Activated CD4-positive, alpha-beta T cell treated with anti-CD3 and anti-CD28 coated beads for 48 hours (primary cell): ENCODE results near the gene TSC22D4.

ENCODE experiments used
- DNase-seq: peaks from one replicate; pipeline ENCODE4 v3.0.0-alpha.2; 2020

The TSC22D4 gene

GRCh38 chr7:100492738-100493475, 13.9 kb upstream of the TSC22D4 start:
- DNase-seq, result no peak

- no peak for DNase-seq
Observed at GRCh38 chr7:100491192-100491578, 12.2 kb upstream of the TSC22D4 start.

GRCh38 chr7:100490483-100491191, 11.6 kb upstream of the TSC22D4 start:
- DNase-seq, result no peak

DNA sequence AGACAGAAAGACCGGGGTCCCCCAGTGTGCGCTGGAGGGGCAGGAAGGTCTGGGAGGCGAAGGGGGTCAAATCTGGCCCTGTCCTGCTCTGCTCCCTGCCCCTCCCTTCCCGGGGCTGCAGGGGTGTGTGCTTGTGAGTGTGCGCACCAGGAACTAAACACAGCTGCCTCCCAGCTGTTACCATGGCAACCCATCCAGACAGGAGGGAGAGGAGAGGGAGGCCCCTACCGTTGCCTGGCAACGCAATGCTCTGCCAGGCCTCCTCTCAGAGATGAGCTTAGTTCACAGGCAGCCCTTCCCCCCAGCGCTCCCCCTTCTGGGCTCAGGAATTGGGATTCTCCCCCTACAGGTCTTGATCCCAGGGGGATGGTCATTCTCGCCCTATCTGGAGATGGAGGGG, 10.8 kb upstream of the TSC22D4 start:
- DNase-seq, result peak; percentile 65

- DNase-seq, result no peak
Observed at GRCh38 chr7:100489121-100489520, 10.1 kb upstream of the TSC22D4 start.

DNA sequence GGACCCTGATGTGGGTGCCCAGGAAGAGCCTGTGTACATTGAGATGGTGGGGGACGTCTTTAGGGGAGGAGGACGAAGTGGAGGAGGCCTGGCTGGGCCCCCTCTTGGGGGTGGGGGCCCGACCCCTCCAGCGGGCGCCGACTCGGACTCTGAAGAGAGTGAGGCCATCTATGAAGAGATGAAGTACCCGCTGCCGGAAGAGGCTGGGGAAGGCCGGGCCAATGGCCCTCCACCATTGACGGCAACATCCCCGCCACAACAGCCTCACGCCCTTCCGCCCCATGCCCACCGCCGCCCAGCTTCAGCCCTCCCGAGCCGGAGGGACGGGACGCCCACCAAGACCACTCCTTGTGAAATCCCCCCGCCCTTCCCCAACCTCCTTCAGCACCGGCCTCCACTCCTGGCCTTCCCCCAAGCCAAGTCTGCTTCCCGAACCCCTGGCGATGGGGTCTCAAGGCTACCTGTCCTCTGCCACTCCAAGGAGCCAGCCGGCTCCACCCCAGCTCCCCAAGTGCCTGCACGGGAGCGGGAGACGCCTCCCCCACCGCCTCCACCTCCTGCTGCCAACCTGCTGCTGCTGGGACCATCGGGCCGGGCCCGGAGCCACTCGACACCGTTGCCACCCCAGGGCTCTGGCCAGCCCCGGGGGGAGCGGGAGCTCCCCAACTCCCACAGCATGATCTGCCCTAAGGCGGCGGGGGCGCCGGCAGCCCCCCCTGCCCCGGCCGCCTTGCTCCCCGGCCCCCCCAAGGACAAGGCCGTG, 9.5 kb upstream of the TSC22D4 start:
- no peak for DNase-seq

- no peak for DNase-seq
Observed at GRCh38 chr7:100486753-100487446, 7.9 kb upstream of the TSC22D4 start.

DNA sequence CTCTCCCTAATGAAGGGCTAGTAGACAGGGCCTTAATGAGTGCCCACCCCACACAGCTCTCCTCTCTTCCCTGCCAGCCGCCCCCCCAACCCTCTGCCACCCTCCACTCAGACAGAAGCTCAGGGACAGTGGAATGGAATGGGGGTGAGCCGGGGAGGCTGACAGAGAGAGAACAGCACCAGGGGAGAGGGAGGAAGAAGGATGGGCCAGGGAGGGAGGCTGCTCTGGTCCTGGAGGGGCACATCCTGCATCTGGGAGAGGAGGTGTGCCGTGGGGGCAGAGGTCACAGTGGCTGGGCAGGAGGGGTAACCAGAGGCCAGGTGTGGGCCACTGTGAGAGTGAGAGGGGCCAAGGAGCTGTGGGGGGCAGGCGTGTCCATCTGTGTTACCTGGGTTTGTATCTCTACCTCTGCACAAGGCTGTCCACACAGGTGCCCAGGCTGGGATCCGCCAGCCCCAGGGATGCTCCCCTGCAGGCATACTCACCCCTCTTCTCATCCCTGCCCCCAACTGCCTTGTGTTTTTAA, 7.2 kb upstream of the TSC22D4 start:
- DNase-seq, result no peak

- DNase-seq, result no peak
Observed at GRCh38 chr7:100485471-100485876, 6.5 kb upstream of the TSC22D4 start.

GRCh38 chr7:100484673-100485045, 5.6 kb upstream of the TSC22D4 start:
- no peak for DNase-seq

GRCh38 chr7:100483722-100484672, 5.0 kb upstream of the TSC22D4 start, which contains the start of gene NYAP1:
Gene NYAP1, plus strand, starts transcription at chr7:100483927. Its CDS starts 1,385 bp downstream, at chr7:100485312.
- peak; percentile 45 for DNase-seq

DNA sequence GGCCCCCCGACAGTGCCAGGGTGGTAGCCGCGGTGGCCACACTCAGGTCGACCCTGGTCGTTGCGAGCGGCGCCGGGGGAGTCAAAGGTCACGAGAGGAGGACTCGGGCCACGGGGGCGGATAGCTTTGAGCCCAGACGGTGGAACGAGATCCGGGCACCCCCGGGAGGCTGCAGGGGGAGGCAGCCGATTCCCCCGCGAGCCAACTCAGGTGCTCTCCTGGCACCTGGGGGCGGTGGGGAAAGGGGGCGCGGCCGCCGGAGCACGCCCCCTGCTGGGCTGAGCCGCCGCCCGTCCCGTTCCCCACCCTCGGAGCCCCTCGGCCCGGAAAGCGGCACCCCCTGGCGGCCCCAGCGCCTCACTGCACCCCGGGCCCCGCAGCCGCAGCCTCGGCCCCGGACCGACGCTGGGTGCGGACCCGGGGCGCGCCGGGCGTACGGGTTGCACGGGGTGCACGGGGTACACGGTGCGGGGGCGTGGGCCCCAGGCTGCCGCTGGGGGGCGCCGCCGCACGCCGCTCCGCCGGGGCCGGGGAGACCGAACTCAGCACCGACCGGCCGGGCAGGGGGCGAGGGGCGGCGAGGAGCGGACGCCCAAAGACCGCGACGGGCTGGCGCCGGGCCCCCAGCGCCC, 4.2 kb upstream of the TSC22D4 start:
- peak; percentile 87 for DNase-seq

DNA sequence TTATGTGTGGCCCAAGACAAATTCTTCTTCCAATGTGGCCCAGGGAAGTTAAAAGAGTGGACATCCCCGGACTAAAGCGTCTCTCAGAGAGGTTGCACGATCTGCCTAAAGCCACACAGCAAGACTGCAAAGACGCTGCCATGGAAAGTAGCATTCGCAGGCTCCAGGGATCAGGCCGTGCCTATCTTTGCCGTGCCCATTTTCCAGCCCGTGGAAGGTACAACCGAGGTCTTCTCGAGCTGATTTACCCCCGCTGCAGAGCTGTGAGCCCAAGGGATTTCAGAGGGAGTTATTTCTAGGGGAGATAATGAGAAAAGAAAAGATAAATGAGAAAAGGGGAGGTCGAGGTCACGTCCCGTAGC, 3.7 kb upstream of the TSC22D4 start:
- DNase-seq, result no peak

DNA sequence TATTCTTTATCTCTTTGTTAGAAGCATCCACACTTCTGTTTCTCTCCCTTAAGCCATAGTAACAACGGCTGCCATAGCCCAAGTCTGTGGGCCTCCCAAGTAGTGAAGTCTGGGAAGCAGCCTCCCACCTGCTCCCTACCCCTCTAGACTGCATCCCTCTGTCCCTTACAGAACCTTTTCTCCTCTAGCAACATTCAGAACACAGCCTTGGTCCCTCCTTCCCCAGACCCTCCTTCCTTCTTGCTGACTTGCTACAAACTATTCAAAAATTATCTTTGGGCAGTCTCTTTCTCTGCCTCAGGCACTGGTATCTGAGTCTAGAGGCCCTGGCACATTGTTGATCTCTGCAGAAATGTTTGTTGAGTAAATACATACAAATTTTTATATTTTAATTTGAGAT, 2.5 kb upstream of the TSC22D4 start:
- DNase-seq, result no peak

GRCh38 chr7:100477871-100478267, 1.1 kb downstream of the TSC22D4 start:
- DNase-seq, result no peak

- peak; percentile 70 for DNase-seq
Observed at GRCh38 chr7:100476903-100477870, 1.8 kb downstream of the TSC22D4 start.

DNA sequence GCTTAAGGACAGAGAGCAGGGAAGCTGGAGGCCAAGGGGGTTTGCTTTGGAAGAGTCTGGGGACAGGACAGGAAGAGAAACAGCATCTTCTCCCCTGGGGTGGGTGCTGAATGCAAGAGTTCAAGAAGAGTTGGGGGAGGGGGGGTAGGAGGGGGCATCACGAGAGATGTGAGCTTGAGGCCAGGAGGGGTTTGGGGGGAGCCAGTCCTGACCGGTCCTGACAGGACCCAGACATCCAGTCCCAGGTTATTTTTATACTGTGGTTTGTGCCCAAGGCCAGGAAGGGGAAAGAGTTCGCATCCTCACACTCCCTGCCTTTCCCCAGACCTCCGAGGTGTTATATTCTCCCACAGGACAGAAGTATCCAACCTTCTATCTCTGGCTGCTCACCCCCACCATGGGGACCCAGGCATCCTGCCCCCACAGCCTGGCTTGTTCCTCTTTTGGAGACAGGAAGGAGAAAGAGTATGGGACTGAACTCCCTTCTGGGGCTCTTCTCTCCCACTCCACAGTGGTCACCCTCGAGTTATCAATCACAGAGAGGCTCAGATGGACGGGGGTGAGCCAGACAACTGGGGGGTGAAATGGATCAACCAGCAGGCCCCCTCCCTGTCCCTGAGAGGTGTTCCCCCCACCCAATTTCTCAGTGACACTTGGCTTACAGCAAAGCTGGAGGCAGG, 2.8 kb downstream of the TSC22D4 start:
- DNase-seq, result no peak

DNA sequence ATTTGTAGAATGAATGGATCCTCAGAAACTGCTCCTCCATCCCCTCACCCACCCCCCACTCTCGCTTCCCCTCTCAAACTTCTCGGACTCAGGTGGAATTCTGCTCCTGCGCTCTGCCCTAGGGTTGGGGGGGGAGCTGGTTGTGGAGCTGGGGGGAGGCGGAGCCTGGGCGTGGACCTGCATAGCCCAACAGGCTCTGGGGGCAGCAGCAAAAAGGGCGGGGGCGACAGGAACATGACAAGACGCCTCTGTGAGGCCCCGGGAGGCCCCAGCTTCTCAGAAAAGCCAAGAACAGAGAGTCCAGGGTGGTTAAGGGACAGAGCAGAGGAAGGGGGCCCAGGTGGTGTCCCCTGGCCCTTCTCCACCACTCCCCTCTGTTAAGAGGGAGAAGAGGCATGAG, 3.5 kb downstream of the TSC22D4 start:
- DNase-seq, result no peak

GRCh38 chr7:100472854-100473499, 6.0 kb downstream of the TSC22D4 start:
- DNase-seq, result no peak
